ENCODE results near the gene TTLL4.
A peak's percentile ranks its signal among the peaks of the same experiment; 100 is the strongest.

GRCh38 chr2:218710687-218711549 lies at the start of gene TTLL4:
- TF ChIP-seq, protein P1, sequence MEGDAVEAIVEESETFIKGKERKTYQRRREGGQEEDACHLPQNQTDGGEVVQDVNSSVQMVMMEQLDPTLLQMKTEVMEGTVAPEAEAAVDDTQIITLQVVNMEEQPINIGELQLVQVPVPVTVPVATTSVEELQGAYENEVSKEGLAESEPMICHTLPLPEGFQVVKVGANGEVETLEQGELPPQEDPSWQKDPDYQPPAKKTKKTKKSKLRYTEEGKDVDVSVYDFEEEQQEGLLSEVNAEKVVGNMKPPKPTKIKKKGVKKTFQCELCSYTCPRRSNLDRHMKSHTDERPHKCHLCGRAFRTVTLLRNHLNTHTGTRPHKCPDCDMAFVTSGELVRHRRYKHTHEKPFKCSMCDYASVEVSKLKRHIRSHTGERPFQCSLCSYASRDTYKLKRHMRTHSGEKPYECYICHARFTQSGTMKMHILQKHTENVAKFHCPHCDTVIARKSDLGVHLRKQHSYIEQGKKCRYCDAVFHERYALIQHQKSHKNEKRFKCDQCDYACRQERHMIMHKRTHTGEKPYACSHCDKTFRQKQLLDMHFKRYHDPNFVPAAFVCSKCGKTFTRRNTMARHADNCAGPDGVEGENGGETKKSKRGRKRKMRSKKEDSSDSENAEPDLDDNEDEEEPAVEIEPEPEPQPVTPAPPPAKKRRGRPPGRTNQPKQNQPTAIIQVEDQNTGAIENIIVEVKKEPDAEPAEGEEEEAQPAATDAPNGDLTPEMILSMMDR (IDR thresholded peaks at IDR 0.05): peak; percentile 85 to 96 (median 89)
- peak; percentile 48 to 78 (median 77) for TF ChIP-seq POLR2A (IDR thresholded peaks at IDR 0.05)

All from body of pancreas (tissue), 4 donors.